ENCODE measurements around the gene GOSR2. TPM values are rescaled to one million over a fixed set of nuclear protein-coding genes. Genes with fewer than 3 reads are reported as not detected.
"Not testable (repeated sequence)": the region's sequence is repeated elsewhere in the genome, so short reads cannot be mapped to it uniquely, and the experiment has no call there.

GOSR2 gene
- total RNA-seq, 1 experiment from 2014 or later = 59.1 TPM

GRCh38 chr17:46986366-46986765 is 63.4 kb downstream of the GOSR2 start:
- no peak for DNase-seq
- Histone ChIP-seq H3K27me3 (ENCODE audit: low read length) (no peaks in the 10 kb centered on the region), H3K36me3 (ENCODE audit: insufficient read depth, low read length) (no peaks in the 10 kb centered on the region), H3K9me3 (ENCODE audit: low read length) (no peaks in the 10 kb centered on the region), H3K27ac (ENCODE audit: low read length) (no peak overlapping the region), H4K20me1 (ENCODE audit: insufficient read depth, low read depth, low read length) (no peaks in the 10 kb centered on the region), H2AFZ (ENCODE audit: low read length) (no peak overlapping the region), H3K4me3 (ENCODE audit: low read length) (no peak overlapping the region), H3K4me1 (ENCODE audit: low read length) (no peaks in the 10 kb centered on the region), H3K4me2 (ENCODE audit: low read depth, low read length, poor library complexity, severe bottlenecking) (no peak overlapping the region), H3K79me2 (ENCODE audit: low read length) (no peaks in the 10 kb centered on the region), H3K9me2 (replicated peaks; ENCODE audit: insufficient read depth, low read length) (no peaks in the 10 kb centered on the region), H3K9ac (ENCODE audit: low read length) (no peak overlapping the region)

- H3K79me2 ChIP-seq (ENCODE audit: low read length); H4K20me1 ChIP-seq (ENCODE audit: insufficient read depth, low read depth, low read length); H3K4me1 ChIP-seq (ENCODE audit: low read length); H3K27me3 ChIP-seq (ENCODE audit: low read length); H3K4me2 ChIP-seq (ENCODE audit: low read depth, low read length, poor library complexity, severe bottlenecking); H3K4me3 ChIP-seq (ENCODE audit: low read length); H3K9me3 ChIP-seq (ENCODE audit: low read length); H2AFZ ChIP-seq (ENCODE audit: low read length); H3K36me3 ChIP-seq (ENCODE audit: insufficient read depth, low read length); H3K9me2 ChIP-seq (replicated peaks; ENCODE audit: insufficient read depth, low read length); H3K27ac ChIP-seq (ENCODE audit: low read length); H3K9ac ChIP-seq (ENCODE audit: low read length); DNase-seq: not testable (repeated sequence)
Observed at GRCh38 chr17:46987927-46988326, 65.0 kb downstream of the GOSR2 start.

- no peak overlapping the region for H3K4me2 ChIP-seq (ENCODE audit: low read depth, low read length, poor library complexity, severe bottlenecking)
- no peaks in the 10 kb centered on the region for H4K20me1 ChIP-seq (ENCODE audit: insufficient read depth, low read depth, low read length)
- no peak overlapping the region for H2AFZ ChIP-seq (ENCODE audit: low read length)
- no peaks in the 10 kb centered on the region for H3K36me3 ChIP-seq (ENCODE audit: insufficient read depth, low read length)
- DNase-seq = no peak
- no peaks in the 10 kb centered on the region for H3K9me3 ChIP-seq (ENCODE audit: low read length)
- H3K4me1 ChIP-seq (ENCODE audit: low read length) = no peaks in the 10 kb centered on the region
- no peaks in the 10 kb centered on the region for H3K27me3 ChIP-seq (ENCODE audit: low read length)
- no peak overlapping the region for H3K9ac ChIP-seq (ENCODE audit: low read length)
- no peaks in the 10 kb centered on the region for H3K9me2 ChIP-seq (replicated peaks; ENCODE audit: insufficient read depth, low read length)
- no peak overlapping the region for H3K27ac ChIP-seq (ENCODE audit: low read length)
- H3K4me3 ChIP-seq (ENCODE audit: low read length) = no peak overlapping the region
- H3K79me2 ChIP-seq (ENCODE audit: low read length) = no peaks in the 10 kb centered on the region
Observed at GRCh38 chr17:46989637-46990431, 66.9 kb downstream of the GOSR2 start.

- Histone ChIP-seq H3K4me3 (ENCODE audit: low read length) (no peak overlapping the region), H3K9me2 (replicated peaks; ENCODE audit: insufficient read depth, low read length) (no peaks in the 10 kb centered on the region), H3K79me2 (ENCODE audit: low read length) (no peaks in the 10 kb centered on the region), H3K9ac (ENCODE audit: low read length) (no peak overlapping the region), H2AFZ (ENCODE audit: low read length) (no peak overlapping the region), H4K20me1 (ENCODE audit: insufficient read depth, low read depth, low read length) (no peaks in the 10 kb centered on the region), H3K27ac (ENCODE audit: low read length) (no peak overlapping the region), H3K36me3 (ENCODE audit: insufficient read depth, low read length) (no peaks in the 10 kb centered on the region), H3K9me3 (ENCODE audit: low read length) (no peaks in the 10 kb centered on the region), H3K4me2 (ENCODE audit: low read depth, low read length, poor library complexity, severe bottlenecking) (no peak overlapping the region), H3K27me3 (ENCODE audit: low read length) (no peaks in the 10 kb centered on the region), H3K4me1 (ENCODE audit: low read length) (no peaks in the 10 kb centered on the region)
- no peak for DNase-seq
Observed at GRCh38 chr17:46991617-46992016, 68.7 kb downstream of the GOSR2 start.

Small RNA genes lying within 50 kb of the gene (small RNA-seq; reads per million reads assigned to genes)
- not detected for gene MIR5089
- gene RNU6ATAC3P = 0.16 reads per million

Other genes starting within 250 kb of the GOSR2 start
- gene WNT3, start 104.5 kb upstream of the GOSR2 start, total RNA-seq (2014; rRNA removed; shearing (Covaris generic); ENCODE audit: low replicate concordance) = 1.2 and 2.0 TPM in 2 replicates
- gene WNT9B, start 71.6 kb upstream of the GOSR2 start, total RNA-seq (2014; rRNA removed; shearing (Covaris generic); ENCODE audit: low replicate concordance) = not detected in 2 replicates
- not detected in 2 replicates for gene RPRML, start 56.1 kb downstream of the GOSR2 start, total RNA-seq (2014; rRNA removed; shearing (Covaris generic); ENCODE audit: low replicate concordance)

All from Karpas-422 (cell line).